ENCODE data around the gene AHCY.
"Not testable (repeated sequence)": the region's sequence is repeated elsewhere in the genome, so short reads cannot be mapped to it uniquely, and the experiment has no call there.

AHCY gene

DNA sequence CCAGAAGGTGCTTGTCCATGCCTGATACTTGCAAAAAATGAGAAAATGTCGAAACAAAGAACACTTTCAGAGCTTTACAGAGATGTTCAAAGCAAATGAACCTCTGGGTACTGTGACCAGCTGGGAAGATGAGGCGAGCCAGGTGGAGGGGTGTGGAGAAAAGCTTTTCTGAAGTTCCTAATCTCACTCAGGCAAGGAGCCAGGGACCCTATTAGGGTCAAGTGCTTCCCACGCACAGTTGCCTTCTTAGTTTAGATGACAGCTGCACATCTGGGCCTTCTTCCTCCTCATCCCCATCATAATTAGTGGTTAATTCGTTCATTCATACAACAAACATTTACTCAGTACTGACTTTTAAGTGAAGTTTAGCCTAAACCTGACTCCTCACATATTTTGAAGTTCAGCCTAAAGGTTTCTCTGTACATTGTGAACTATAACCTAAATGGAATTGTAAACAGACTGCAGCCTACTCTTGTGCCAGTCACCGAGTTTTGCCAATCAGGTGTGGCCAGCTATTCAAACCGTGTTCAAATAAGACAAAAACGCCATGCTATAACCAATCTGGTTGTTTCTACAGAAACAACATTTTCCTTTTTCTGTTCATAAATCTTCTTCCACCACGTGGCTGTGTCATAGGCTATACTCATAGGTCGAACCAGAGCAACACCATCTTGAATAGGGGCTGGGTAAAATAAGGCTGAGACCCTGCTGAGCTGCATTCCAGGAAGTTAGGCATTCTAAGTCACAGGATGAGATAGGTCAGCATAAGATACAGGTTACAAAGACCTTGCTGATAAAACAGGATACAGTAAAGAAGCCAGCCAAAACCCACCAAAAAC is 19.3 kb upstream of the AHCY start:
- no peak for DNase-seq (ENCODE audit: low spot score)

DNA sequence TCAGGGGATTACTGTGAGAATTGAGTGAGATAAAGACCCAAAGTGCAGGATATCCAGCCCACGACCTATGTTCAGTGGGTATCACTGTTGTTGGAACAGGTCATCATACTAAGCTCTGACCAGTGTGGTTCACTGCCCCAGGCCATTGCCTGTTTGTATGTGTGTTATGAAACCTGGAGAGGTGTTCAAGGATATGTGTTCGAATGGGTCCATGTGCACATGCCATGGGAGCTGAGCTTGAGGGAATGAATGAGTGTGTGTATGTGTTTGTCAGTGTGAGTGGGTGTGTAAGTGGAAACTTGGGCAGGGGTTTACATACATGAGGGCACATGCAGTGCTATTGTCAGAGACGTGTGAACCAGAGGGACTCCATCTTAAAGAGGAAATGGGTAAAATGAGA is 17.7 kb upstream of the AHCY start:
- no peak for DNase-seq (ENCODE audit: low spot score)

DNA sequence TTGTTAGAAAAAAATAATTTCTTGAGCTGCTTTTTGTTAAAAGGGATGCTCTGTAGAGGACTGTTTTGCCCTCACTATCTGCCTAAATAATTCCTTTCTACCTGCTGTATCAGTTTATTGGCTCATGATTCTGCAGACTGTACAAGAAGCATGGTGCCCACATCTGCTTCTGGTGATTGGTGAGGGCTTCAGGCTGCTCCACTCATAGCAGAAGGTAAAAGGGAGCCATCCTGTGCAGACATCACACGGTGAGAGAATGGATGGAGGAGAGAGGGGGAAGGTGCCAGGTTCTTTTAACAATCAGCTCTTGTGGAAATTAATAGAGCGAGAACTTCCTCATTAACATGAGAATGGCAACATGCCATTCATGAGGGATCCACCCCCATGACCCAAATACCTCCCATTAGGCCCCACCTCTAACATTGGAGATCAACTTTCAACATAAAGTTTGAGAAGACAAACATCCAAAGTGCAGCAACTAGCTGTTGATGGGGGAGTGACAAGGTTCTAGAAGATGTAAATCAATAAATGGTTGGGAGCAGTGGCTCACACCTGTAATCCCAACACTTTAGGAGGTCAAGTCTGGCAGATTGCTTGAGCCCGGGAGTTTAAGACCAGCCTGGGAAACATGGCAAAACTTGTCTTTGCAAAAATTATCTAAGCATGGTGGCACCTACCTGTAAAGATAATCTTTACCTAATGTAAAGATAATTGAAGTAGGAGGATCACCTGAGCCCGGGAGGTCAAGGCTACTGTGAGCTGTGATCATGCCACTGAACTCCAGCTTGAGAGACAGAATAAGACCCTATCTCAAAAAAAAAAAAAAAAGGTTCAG is 15.7 kb upstream of the AHCY start:
- no peak for DNase-seq (ENCODE audit: low spot score)

DNA sequence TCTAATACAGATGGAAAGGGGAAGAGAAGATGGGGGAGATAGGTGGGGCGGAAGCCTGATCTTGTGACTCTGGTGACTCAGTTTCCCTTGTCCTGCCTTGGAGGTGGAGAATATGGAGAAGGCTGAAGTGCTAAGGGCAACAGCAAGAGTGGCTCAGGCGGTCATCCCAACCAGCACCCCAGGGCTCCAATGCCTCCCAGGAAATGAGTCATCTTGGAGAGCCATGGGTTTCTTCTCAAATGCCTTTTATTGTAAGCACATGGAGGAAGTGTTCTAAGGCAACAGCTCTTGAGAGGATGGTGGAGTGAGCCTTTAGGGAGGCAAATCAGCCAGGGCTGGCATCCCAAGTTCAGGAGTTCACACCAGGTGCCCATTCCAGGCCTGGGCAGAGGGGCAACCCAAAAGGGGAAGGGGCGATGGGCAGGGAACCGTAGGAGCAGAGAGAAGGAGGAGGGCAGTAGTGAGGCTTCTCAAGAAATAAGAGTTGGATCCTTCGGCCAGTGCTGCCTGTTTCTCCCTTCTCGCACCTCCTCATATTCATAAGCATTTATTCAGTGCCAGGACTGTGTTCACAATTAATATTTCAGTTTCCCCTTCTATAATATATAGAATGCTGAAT is 13.2 kb upstream of the AHCY start:
- DNase-seq (ENCODE audit: low spot score), result peak; percentile 76

DNA sequence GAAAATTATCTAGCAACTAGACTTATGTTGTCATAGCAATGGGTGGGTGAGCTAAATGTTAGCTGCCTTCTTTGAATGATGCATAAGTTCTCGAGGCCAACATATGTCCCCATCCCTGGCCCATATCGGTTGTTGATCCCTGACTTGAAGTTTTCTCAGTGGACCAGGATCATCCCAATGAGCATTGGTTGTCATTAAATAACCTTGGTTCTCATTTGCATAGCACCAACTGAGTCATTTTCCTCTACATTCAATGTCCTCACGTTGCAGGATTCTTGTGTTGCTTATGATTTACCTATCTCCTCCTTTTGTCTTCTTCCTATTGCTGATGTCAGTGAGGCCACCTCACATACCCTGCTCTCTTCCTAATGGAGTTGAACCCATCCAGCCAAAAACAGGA is 12.1 kb upstream of the AHCY start:
- no peak for DNase-seq (ENCODE audit: low spot score)

DNA sequence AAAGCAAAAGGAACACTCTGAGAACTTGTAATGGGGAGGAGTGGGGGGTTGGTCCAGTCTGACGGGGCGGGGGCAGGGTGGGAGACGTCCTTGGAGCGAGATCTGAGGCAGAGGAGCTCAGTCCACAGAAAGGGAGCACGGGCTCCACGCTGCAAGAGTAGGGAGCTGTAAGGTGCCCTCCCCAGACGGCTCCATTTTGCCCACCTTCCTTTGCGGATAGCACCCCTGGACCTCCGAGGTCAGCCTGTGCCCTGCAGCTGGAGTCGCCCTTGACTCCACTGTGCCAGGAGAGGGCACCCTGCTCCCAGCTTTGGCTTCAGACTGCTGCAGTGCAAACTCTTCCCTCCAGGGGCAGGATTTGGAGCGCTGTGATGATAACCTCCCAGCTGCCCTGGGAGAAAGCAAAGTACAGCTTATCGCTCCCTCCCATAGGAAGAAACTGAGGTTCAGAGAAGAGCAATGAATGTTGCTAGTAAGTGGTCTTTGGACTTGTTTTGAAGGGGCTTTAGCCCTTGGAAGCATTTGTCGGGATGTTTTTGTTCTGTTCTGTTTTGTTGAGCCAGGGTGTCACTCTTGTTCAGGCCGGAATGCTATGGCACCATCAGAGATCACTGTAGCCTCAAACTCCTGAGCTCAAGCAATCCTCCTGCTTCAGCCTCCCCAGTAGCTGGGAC is 9.5 kb upstream of the AHCY start:
- DNase-seq (ENCODE audit: low spot score), result peak; percentile 94

DNA sequence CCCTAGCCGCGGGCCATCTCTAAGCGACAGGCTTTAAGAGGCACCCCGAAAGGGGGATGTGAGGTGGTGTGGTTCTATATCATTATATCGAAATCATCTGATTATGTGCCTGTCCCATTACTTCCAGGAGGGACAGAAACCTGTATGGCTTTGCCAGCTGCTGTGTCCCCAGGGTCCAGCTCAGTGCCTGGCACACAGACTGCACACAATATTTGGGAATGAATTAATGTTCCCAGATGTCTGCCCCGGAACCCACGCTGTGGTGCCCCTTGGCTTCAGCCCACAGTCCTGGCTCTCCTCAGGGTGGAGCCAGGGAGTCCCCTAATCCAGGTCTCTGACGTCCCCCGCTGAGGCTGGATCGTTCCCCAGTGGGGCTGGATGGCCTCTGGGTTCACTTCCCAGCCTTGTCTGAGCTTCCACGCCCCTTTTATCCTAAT is 8.9 kb upstream of the AHCY start:
- no peak for DNase-seq (ENCODE audit: low spot score)

DNA sequence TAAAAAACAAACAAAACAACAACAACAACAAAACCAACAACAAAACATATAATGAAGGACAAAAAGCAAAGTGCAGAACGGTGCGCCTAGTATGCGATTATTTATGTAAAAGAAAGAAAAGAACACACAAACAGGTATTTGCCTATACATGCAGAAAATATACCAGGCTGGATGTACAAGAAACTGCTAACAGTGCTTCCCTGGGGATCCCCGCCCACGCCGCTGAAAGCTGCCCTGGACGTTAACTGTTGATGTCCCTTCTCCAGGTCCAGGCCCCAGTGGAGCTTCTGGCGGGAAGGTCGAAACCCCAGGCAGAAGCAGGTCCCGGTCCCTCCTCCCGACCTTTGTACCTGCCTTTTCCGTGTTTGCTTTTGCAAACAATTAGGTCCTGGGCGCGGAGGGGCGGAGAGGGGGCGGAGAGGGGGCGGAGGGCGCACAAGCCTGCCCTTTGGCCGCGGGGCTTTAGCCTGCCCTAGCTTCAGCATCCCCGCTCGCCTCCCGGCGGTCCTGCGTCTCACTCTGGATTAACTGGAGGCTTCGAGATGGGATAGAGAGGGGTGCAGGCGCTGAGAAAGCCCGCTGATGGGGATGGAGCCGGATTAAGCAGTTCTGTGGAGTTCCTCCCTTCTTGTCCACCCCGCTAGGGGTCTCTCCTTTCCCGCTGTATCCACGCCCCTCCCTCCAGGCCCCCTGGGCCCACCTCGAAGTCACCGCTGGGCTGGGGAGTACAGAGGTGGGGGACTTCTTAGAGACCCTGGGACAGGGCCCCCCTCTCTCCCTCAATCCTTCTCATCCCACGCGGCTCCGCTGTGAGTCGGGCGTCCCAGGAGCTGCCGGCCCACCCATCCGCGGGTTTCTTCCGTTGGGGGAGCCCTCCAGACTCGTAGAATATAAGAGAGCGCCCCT is 8.2 kb upstream of the AHCY start:
- DNase-seq (ENCODE audit: low spot score), result peak; percentile 81

DNA sequence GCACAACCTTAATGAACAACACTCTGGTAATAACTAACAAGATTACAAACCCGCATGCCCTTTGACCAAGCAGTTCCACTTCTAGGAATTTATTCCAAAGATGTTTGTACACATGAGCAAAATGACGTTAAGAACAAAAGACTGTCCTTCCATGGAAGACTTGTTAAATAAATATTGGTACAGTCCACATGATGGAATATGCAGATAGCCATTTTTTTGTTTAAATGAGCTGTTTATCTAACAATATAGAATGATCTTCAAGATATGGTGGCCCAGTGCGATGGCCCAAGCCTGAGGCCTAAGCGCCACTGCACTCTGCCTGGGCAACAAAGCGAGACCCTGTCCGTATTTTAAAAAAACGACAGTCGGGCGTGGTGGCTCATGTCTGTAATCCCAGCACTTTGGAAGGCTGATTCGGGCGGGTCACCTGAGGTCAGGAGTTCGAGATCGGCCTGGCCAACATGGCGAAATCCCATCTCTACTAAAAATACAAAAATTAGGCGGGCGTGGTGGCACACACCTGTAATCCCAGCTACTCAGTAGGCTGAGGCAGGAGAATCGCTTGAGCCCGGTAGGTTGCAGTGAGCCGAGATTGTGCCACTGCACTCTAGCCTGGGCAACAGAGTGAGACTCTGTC is 7.4 kb upstream of the AHCY start:
- DNase-seq (ENCODE audit: low spot score), result no peak

DNA sequence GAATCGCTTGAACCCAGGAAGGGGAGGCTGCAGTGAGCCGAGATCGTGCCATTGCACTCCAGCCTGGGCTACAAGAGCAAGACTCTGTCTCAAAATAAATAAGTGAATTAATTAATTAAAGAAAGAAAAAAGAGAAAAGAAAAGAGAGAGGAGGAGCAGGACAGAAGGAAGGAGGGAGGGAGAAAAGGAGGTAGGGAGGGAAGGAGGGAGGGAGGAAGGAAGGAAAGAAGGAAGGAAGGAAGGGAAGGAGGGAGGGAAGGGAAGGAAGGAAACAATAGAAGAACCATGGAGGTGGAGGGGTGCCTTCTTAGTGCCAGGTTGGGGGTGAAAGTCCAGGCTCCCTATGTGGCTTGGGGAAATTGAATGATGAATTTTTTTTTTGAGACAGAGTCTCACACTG is 6.5 kb upstream of the AHCY start:
- no peak for DNase-seq (ENCODE audit: low spot score)

DNA sequence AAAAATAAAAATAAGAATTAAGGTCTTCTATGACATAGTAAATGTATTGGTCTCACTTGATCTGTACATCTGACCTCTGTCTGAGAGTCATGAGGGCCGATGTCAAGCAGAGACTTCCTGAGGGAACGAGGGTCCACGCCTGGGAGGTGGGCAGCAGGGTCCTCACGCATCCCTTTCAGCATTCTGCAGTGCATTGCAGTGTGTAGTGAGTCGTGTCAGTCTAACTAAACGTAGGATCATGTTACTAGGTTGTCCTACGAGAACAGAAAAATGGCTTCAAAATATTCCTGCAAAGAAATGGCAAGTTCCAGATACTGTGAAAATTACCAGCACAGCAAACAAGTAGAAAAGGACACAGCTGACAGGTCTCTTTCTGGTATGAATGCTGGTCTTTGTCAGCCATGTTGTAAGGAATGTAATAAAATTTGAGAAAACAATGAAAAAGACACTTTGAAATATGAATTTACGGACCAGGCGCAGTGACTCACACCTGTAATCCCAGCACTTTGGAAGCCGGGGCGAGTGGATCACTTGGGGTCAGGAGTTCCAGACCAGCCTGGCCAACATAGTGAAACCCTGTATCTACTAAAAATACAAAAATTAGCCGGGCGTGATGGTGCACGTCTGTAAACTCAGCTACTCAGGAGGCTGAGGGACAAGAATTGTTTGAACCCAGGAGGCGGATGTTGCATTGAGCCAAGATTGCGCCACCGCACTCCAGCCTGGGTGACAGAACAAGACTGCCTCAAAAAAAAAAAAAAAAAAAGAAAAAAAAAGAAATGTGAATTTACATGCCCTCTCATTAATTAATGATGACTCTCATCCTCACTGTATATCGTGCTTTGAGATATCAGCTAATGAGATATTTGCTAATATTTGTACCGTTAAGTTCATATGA is 2.4 kb upstream of the AHCY start:
- DNase-seq (ENCODE audit: low spot score), result no peak

DNA sequence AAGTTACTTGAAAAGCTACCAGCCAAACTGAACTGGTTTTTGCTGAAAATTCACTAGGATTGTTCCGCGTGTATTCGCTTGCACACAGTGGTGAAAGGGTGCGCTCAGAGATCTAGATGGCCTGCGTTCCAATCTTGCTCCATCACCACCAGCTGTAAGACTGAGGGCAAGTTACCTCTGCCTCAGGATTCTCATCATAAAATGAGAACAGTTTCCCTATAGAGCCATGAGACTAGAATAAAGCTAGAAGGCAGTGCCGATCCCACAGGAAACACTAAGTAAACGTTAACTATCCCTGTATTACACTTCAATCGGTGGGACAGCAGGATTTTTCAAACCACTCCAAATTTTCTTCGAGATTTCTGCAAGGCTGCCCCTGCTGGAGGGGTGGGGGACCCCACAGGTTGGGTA is 838 bp downstream of the AHCY start:
- DNase-seq (ENCODE audit: low spot score), result no peak

DNA sequence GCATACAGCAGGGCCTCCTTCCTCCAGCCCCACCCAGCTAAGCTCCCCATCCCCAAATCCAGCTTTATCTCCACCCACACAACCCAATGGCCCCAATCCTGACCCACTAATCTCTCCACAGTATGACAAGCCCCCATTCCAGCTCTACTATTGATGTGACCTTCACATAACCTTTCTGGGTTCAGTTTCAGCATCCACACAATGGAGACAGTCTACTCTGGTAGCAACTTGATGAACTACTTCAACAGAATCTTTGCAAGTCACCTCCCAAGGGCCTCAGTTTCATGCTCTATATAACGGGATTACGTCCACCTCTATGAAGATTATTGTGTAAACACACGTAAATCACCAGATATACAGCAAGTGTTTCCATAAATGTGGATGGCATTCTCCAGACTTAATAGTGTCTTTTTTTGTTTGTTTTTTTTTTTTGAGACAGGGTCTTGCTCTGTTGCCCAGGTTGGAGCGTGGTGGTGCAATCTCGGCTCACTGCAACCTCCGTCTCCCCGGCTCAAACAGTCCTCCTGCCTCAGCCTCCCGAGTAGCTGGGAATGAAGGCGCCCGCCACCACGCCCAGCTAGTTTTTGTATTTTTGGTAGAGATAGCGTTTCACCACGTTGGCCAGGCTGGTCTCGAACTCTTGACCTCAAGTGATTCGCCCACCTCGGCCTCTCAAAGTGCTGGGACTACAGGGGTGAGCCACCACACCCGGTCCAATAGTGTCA is 1.4 kb downstream of the AHCY start:
- no peak for DNase-seq (ENCODE audit: low spot score)

DNA sequence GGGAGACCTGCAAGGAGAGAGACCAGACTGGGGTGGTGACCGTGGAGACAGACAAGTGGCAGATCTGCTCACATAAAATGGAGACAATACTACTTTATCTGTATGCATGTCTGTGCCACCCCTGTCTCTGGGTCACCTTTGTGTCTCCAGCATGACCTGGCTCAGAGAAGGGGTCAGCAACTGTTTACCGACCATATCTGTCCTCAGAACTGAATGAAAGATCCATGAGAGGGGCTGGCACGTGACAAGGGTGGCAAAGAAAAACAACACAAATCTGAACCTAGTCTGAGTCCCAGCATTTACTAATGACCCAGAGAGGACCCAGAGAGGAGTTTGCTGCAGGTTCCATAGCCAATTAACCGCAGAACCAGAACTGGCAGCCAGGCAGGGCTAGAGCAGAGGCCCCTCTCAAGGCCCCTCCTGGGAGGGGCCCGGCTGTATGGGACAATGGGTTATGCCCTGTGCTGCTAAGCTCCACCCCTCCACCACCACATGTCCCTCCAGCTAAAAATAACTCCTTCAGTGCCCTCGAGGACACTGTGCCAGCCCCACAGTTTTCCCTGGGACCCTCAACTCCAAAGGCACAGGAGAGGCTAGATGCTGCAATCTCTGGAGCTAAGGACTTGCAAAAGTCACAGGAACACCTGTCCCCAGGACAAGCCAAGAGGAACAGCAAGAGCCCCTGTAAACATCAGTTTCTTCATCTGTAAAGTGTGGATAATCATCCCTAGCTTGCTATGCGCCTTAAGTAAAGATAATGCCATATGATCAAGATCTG is 2.2 kb downstream of the AHCY start:
- DNase-seq (ENCODE audit: low spot score), result no peak

DNA sequence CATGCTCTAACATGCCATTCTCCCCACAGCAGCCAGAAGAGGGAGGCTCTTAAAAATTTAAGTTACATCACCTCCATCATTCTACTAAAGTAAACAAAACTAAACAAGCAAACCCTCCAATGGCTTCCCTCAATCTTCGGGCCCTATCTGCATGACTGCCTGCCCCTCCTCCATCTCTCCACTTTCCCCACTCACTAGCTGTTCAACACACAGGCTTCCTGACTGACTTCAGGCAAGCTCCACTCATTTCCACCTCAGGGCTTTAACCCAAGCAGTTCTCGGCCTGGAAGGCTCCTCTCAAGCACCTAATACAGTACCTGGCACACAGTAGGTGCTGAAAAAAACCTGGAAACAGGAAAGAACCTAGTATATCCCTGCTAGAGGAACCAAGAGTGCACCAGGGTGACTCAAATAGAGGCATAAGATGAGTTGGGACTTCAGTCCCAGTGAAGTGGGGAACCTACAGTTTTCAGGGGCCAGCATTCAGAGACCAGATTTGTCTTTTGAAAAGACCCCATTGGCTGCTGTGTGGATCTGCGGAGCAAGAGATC is 2.8 kb downstream of the AHCY start:
- peak; percentile 31 for DNase-seq (ENCODE audit: low spot score)

DNA sequence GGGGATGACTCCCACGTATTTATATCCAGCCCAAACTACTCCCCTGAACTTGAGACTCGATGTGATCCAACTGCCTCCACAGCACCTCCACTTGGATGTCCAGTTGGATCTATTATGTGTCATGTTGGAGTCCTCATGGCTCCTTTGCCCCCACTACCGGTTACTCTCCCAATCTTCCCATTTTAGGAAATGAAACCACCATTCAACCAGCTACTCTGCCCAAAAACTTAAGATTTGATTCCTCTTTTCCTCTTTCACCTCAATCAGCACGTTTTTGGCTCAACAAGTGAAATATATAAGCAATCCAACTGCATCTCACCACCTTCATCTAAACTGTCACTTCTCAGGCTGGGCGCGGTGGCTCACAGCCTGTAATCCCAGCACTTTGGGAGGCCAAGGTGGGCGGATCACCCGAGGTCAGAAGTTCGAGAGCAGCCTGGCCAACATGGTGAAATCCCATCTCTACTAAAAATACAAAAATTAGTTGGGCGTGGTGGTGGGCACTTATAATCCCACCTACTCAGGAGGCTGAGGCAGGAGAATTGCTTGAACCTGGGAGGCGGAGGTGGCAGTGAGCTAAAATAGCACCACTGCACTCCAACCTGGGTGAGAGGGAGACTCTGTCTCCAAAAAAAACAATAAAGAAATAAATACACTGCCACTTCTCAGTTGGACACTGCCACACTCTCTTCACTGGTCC is 3.4 kb downstream of the AHCY start:
- no peak for DNase-seq (ENCODE audit: low spot score)

DNA sequence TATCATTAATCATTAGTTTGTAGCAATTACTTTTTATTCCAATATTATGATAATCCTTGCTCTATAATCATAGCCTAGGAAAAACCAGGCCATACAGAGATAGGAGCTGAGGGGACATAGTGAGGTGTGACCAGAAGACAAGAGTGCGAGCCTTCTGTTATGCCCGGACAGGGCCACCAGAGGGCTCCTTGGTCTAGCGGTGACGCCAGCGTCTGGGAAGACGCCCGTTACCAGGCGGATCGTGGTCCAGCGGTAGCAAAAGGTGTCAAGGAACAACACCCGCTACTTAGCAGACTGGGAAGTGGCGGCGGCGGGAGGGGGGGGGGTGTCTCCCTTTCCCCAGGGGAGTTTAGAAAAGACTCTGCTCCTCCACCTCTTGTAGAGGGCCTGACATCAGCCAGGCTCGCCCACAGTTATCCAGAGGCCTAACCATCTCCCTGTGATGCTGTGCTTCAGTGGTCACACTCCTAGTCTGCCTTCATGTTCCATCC is 4.8 kb downstream of the AHCY start:
- DNase-seq (ENCODE audit: low spot score), result not testable (repeated sequence)

All from SW480 (cell line).